Neural cell (in vitro differentiated cells): ENCODE measurements around the gene ITGAV. TPM values are rescaled to one million over a fixed set of nuclear protein-coding genes. Genes with fewer than 3 reads are reported as not detected.
"Not testable (repeated sequence)": the region's sequence is repeated elsewhere in the genome, so short reads cannot be mapped to it uniquely, and the experiment has no call there.

Experiments
- H2AFZ ChIP-seq: fragments of 200-600, 300-800 bp; sonication (generic), shearing (Covaris generic); 2 replicates; pipeline ENCODE4 v1.6.0; 2014; ENCODE audit warnings: low read depth, mild to moderate bottlenecking, antibody characterized with exemption, low read length, moderate library complexity
- H3F3A ChIP-seq: fragments of 200-600 bp; shearing (Covaris generic); 2 replicates; pipeline ENCODE4 v1.6.1; 2016; ENCODE audit warnings: mild to moderate bottlenecking, moderate library complexity, mixed read lengths, antibody characterized with exemption, low read length; ENCODE audit not compliant: insufficient read depth, poor library complexity, severe bottlenecking
- H3K27ac ChIP-seq: fragments of 200-600, 300-800 bp; sonication (generic), shearing (Covaris generic); 2 replicates; pipeline ENCODE4 v1.5.1; 2014; ENCODE audit warnings: mild to moderate bottlenecking, low read length, moderate library complexity
- H3K27me3 ChIP-seq: fragments of 300-800, 200-600 bp; sonication (generic), shearing (Covaris generic); 2 replicates; pipeline ENCODE4 v1.6.0; 2014; ENCODE audit warnings: mild to moderate bottlenecking, low read depth, low read length, moderate library complexity; ENCODE audit not compliant: insufficient read depth
- H3K36me3 ChIP-seq: fragments of 300-800, 200-600 bp; sonication (generic), shearing (Covaris generic); 2 replicates; pipeline ENCODE4 v1.5.1; 2014; ENCODE audit warnings: mild to moderate bottlenecking, antibody characterized with exemption, low read length, moderate library complexity; ENCODE audit not compliant: insufficient read depth
- H3K4me2 ChIP-seq: fragments of 300-800, 200-600 bp; sonication (generic), shearing (Covaris generic); 2 replicates; pipeline ENCODE4 v1.6.0; 2014; ENCODE audit warnings: mild to moderate bottlenecking, low read length
- H3K4me3 ChIP-seq: fragments of 300-800, 200-600 bp; sonication (generic), shearing (Covaris generic); 2 replicates; pipeline ENCODE4 v1.5.1; 2014; ENCODE audit warnings: mild to moderate bottlenecking, low read length, moderate library complexity
- H3K79me2 ChIP-seq: fragments of 200-600 bp; shearing (Covaris generic); replicated peaks from 2 replicates; pipeline ENCODE4 v1.6.0; 2014; ENCODE audit warnings: mild to moderate bottlenecking, low read length, moderate library complexity; ENCODE audit not compliant: insufficient read depth
- H3K9ac ChIP-seq: fragments of 300-800, 200-600 bp; sonication (generic), shearing (Covaris generic); 2 replicates; pipeline ENCODE4 v1.6.1; 2016; ENCODE audit warnings: mild to moderate bottlenecking, low read length, mixed read lengths
- H3K9me2 ChIP-seq: fragments of 200-600 bp; shearing (Covaris generic); 2 replicates; pipeline ENCODE4 v1.6.1; 2016; ENCODE audit warnings: mild to moderate bottlenecking, low read length, mixed read lengths; ENCODE audit not compliant: insufficient read depth
- H3K9me3 ChIP-seq: fragments of 200-600, 300-800 bp; sonication (generic), shearing (Covaris generic); 2 replicates; pipeline ENCODE4 v1.6.1; 2016; ENCODE audit warnings: mild to moderate bottlenecking, mixed run types, low read length, moderate library complexity, mixed read lengths
- H4K20me1 ChIP-seq: fragments of 200-600 bp; shearing (Covaris generic); 2 replicates; pipeline ENCODE4 v1.6.1; 2016; ENCODE audit warnings: mild to moderate bottlenecking, mixed run types; ENCODE audit not compliant: insufficient read depth
- EP300 ChIP-seq: fragments of 450-650 bp; conservative IDR thresholded peaks from 2 replicates; pipeline ENCODE4 v1.6.1; 2014; ENCODE audit warnings: antibody characterized with exemption, mild to moderate bottlenecking, moderate library complexity; ENCODE audit not compliant: poor library complexity, severe bottlenecking
- EZH2 ChIP-seq: fragments of 200-600, 300-800 bp; shearing (Covaris generic), sonication (generic); IDR thresholded peaks from 2 replicates; pipeline ENCODE4 v1.6.1; 2014; ENCODE audit warnings: antibody characterized with exemption, low read length, borderline replicate concordance, mild to moderate bottlenecking; ENCODE audit not compliant: insufficient read depth, poor library complexity, severe bottlenecking
- MXI1 ChIP-seq: fragments of 450-650 bp; conservative IDR thresholded peaks from 2 replicates; pipeline ENCODE4 v1.6.1; 2014; ENCODE audit warnings: antibody characterized with exemption, mild to moderate bottlenecking; ENCODE audit not compliant: poor library complexity, severe bottlenecking
- POLR2AphosphoS5 ChIP-seq: IDR thresholded peaks from 2 replicates; pipeline ENCODE4 v1.6.1; 2012
- RAD21 ChIP-seq: fragments of 450-650 bp; conservative IDR thresholded peaks from 2 replicates; pipeline ENCODE4 v1.6.1; 2014; ENCODE audit warnings: antibody characterized with exemption, mild to moderate bottlenecking, moderate library complexity
- SMC3 ChIP-seq: fragments of 450-650 bp; conservative IDR thresholded peaks from 2 replicates; pipeline ENCODE4 v1.6.1; 2014; ENCODE audit warnings: antibody characterized with exemption, mild to moderate bottlenecking, moderate library complexity; ENCODE audit not compliant: poor library complexity
- TAF1 ChIP-seq: IDR thresholded peaks from 2 replicates; pipeline ENCODE4 v1.6.1; 2012; ENCODE audit warnings: low read depth
- polyA plus RNA-seq: library from polyadenylated mRNA; depleted of rRNA; stranded (reverse); fragments of >200 nt; gene quantifications from 2 replicates; pipeline ENCODE4 v1.2.3, GENCODE V29; 2014
- TF ChIP-seq, protein P1 (sequence below): fragments of 450-650 bp; IDR thresholded peaks from 2 replicates; pipeline ENCODE4 v1.5.1; 2014; ENCODE audit warnings: antibody characterized with exemption, mild to moderate bottlenecking, moderate library complexity; ENCODE audit not compliant: poor library complexity, severe bottlenecking
- TF ChIP-seq, protein P2 (sequence below): IDR thresholded peaks from 2 replicates; pipeline ENCODE4 v1.6.1; 2012; ENCODE audit warnings: borderline replicate concordance

Gene ITGAV
- polyA plus RNA-seq, 1 donor from 2014 or later, result 6.6 TPM

DNA sequence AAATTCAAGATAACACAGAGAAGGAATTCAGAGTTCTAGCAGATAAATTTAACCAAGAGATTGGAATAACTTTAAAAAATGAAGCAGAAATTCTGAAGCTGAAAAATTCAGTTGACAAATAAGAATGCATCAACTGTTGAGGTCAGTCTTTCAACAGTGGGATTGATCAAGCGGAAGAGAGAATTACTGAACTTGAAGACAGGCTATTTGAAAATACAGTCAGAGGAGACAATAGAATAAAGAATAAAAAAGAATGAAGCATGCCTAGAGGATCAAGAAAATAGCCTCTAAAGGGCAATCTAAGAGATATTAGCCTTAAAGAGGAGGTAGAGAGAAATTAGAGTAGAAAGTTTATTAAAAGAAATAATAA lies 27.7 kb upstream of the ITGAV start:
- no peaks in the 10 kb centered on the region for H4K20me1 ChIP-seq
- H3K9me3 ChIP-seq, result no peaks in the 10 kb centered on the region
- no peaks in the 10 kb centered on the region for H3K27me3 ChIP-seq
- no peak overlapping the region for H2AFZ ChIP-seq
- H3K79me2 ChIP-seq, result no peaks in the 10 kb centered on the region
- H3K9me2 ChIP-seq, result no peaks in the 10 kb centered on the region
- no peaks in the 10 kb centered on the region for H3F3A ChIP-seq
- H3K9ac ChIP-seq, result no peak overlapping the region
- H3K27ac ChIP-seq, result no peak overlapping the region
- H3K36me3 ChIP-seq, result no peaks in the 10 kb centered on the region
- no peak overlapping the region for H3K4me3 ChIP-seq
- TF ChIP-seq TAF1 (no peak), POLR2AphosphoS5 (no peak), SMC3 (no peak), EZH2 (no peak), EP300 (no peak), RAD21 (no peak), MXI1 (no peak)
- TF ChIP-seq, protein P1, sequence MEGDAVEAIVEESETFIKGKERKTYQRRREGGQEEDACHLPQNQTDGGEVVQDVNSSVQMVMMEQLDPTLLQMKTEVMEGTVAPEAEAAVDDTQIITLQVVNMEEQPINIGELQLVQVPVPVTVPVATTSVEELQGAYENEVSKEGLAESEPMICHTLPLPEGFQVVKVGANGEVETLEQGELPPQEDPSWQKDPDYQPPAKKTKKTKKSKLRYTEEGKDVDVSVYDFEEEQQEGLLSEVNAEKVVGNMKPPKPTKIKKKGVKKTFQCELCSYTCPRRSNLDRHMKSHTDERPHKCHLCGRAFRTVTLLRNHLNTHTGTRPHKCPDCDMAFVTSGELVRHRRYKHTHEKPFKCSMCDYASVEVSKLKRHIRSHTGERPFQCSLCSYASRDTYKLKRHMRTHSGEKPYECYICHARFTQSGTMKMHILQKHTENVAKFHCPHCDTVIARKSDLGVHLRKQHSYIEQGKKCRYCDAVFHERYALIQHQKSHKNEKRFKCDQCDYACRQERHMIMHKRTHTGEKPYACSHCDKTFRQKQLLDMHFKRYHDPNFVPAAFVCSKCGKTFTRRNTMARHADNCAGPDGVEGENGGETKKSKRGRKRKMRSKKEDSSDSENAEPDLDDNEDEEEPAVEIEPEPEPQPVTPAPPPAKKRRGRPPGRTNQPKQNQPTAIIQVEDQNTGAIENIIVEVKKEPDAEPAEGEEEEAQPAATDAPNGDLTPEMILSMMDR, result no peak
- TF ChIP-seq, protein P2, sequence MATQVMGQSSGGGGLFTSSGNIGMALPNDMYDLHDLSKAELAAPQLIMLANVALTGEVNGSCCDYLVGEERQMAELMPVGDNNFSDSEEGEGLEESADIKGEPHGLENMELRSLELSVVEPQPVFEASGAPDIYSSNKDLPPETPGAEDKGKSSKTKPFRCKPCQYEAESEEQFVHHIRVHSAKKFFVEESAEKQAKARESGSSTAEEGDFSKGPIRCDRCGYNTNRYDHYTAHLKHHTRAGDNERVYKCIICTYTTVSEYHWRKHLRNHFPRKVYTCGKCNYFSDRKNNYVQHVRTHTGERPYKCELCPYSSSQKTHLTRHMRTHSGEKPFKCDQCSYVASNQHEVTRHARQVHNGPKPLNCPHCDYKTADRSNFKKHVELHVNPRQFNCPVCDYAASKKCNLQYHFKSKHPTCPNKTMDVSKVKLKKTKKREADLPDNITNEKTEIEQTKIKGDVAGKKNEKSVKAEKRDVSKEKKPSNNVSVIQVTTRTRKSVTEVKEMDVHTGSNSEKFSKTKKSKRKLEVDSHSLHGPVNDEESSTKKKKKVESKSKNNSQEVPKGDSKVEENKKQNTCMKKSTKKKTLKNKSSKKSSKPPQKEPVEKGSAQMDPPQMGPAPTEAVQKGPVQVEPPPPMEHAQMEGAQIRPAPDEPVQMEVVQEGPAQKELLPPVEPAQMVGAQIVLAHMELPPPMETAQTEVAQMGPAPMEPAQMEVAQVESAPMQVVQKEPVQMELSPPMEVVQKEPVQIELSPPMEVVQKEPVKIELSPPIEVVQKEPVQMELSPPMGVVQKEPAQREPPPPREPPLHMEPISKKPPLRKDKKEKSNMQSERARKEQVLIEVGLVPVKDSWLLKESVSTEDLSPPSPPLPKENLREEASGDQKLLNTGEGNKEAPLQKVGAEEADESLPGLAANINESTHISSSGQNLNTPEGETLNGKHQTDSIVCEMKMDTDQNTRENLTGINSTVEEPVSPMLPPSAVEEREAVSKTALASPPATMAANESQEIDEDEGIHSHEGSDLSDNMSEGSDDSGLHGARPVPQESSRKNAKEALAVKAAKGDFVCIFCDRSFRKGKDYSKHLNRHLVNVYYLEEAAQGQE, result no peak
- no peak overlapping the region for H3K4me2 ChIP-seq

DNA sequence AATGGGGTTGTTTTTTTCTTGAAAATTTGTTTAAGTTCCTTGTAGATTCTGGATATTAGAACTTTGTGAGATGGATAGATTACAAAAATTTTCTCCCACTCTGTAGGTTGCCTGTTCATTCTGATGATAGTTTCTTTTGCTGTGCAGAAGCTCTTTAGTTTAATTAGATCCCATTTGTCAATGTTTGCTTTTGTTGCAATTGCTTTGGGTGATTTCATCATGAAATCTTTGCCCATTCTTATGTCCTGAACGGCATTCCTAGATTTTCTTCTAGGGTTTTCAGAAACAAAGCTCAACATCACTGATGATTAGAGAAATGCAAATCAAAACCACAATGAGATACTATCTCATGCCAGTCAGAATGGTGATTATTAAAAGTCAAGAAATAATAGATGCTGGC lies 21.3 kb upstream of the ITGAV start:
- H3K4me3 ChIP-seq, H3K9ac ChIP-seq, H3K9me3 ChIP-seq, H3K79me2 ChIP-seq, H3K27ac ChIP-seq, H2AFZ ChIP-seq, H4K20me1 ChIP-seq, H3K4me2 ChIP-seq, H3K36me3 ChIP-seq, H3K9me2 ChIP-seq, H3F3A ChIP-seq, H3K27me3 ChIP-seq: not testable (repeated sequence)

DNA sequence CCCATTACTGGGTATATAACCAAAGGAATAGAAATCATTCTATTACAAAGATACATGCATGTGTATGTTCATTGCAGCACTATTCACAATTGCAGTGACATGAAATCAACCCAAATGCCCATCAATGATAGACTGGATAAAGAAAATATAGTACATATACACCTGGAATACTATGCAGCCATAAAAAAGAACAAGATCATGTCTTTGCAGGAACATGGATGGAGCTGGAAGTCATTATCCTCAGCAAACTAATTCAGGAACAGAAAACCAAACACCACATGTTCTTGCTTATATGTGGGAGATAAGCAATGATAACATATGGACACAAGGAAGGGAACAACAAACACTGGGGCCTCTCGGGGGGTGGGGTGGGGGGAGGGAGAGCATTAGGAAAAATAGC lies 20.7 kb upstream of the ITGAV start:
- H3K27me3 ChIP-seq, H3K27ac ChIP-seq, H4K20me1 ChIP-seq, H3K9me3 ChIP-seq, H3K9ac ChIP-seq, H3K36me3 ChIP-seq, H3F3A ChIP-seq, H2AFZ ChIP-seq, H3K4me2 ChIP-seq, H3K4me3 ChIP-seq, H3K9me2 ChIP-seq, H3K79me2 ChIP-seq: not testable (repeated sequence)
